NCI-H1436 treated with DMSO at 0.1 percent for 48 hours (cell line): ENCODE results near the gene PITPNM3.

ENCODE experiments used
- DNase-seq: peaks from one replicate; lab custom pipeline; 2025; lab: John Stamatoyannopoulos, UW

Gene PITPNM3

GRCh38 chr17:6551869-6552531, 4.4 kb downstream of the PITPNM3 start:
- DNase-seq = no peak

GRCh38 chr17:6551356-6551755, 5.0 kb downstream of the PITPNM3 start:
- DNase-seq = no peak

- DNase-seq = no peak
These were observed 6.8 kb downstream of the PITPNM3 start for GRCh38 chr17:6549384-6550036.

- DNase-seq = no peak
These were observed 7.6 kb downstream of the PITPNM3 start for GRCh38 chr17:6548578-6549330.

GRCh38 chr17:6548034-6548433, 8.3 kb downstream of the PITPNM3 start:
- no peak for DNase-seq

GRCh38 chr17:6547336-6547735, 9.0 kb downstream of the PITPNM3 start:
- DNase-seq = no peak

- DNase-seq = no peak
These were observed 10.2 kb downstream of the PITPNM3 start for GRCh38 chr17:6546069-6546718.

- DNase-seq = no peak
These were observed 11.1 kb downstream of the PITPNM3 start for GRCh38 chr17:6545291-6545690.

GRCh38 chr17:6544011-6544370, 12.4 kb downstream of the PITPNM3 start:
- DNase-seq = no peak

GRCh38 chr17:6543079-6544010, 13.0 kb downstream of the PITPNM3 start:
- no peak for DNase-seq

GRCh38 chr17:6542577-6542976, 13.8 kb downstream of the PITPNM3 start:
- no peak for DNase-seq

GRCh38 chr17:6541886-6542285, 14.5 kb downstream of the PITPNM3 start:
- no peak for DNase-seq

GRCh38 chr17:6539871-6540270, 16.5 kb downstream of the PITPNM3 start:
- no peak for DNase-seq

GRCh38 chr17:6536566-6537065, 19.7 kb downstream of the PITPNM3 start:
- DNase-seq = no peak

- DNase-seq = no peak
These were observed 20.3 kb downstream of the PITPNM3 start for GRCh38 chr17:6536053-6536452.

GRCh38 chr17:6534846-6535514, 21.4 kb downstream of the PITPNM3 start:
- DNase-seq = no peak

- no peak for DNase-seq
These were observed 23.9 kb downstream of the PITPNM3 start for GRCh38 chr17:6532441-6532885.

- DNase-seq = no peak
These were observed 24.8 kb downstream of the PITPNM3 start for GRCh38 chr17:6531575-6531974.

- DNase-seq = no peak
These were observed 25.9 kb downstream of the PITPNM3 start for GRCh38 chr17:6530324-6530920.

GRCh38 chr17:6528557-6528956, 27.8 kb downstream of the PITPNM3 start:
- no peak for DNase-seq
